AG09319 (cell line): ENCODE measurements around the gene RASD1.
A peak's percentile ranks its signal among the peaks of the same experiment; 100 is the strongest.

Experiments used
- DNase-seq: peaks from one replicate; pipeline ENCODE4 v3.0.0-alpha.2; 2010; ENCODE audit warnings: low read depth; ENCODE audit errors: extremely low read depth
- CTCF ChIP-seq: IDR thresholded peaks from 2 replicates; pipeline ENCODE4 v1.5.1; 2011; ENCODE audit warnings: low read depth, mild to moderate bottlenecking, inconsistent platforms, low read length, moderate library complexity

RASD1 gene

GRCh38 chr17:17512866-17513265 is 16.7 kb upstream of the RASD1 start:
- DNase-seq: no peak
- no peak for TF ChIP-seq CTCF

- TF ChIP-seq CTCF: no peak
- peak; percentile 67 for DNase-seq
These were observed 16.0 kb upstream of the RASD1 start for GRCh38 chr17:17511881-17512858.

- TF ChIP-seq CTCF: no peak
- no peak for DNase-seq
These were observed 15.1 kb upstream of the RASD1 start for GRCh38 chr17:17511293-17511741.

- no peak for DNase-seq
- no peak for TF ChIP-seq CTCF
These were observed 14.5 kb upstream of the RASD1 start for GRCh38 chr17:17510456-17511292.

- DNase-seq: no peak
- TF ChIP-seq CTCF: no peak
These were observed 13.6 kb upstream of the RASD1 start for GRCh38 chr17:17509601-17510425.

- no peak for TF ChIP-seq CTCF
- DNase-seq: no peak
These were observed 12.7 kb upstream of the RASD1 start for GRCh38 chr17:17508646-17509591.
